H9 (cell line): ENCODE data around the gene SMNDC1. TPM values are rescaled to one million over a fixed set of nuclear protein-coding genes. Genes with fewer than 3 reads are reported as not detected.

Experiments used
- DNase-seq: peaks from one replicate; pipeline ENCODE4 v3.0.0-alpha.2; 2017
- H2AFZ ChIP-seq: one replicate; pipeline ENCODE4 v1.6.1; 2013; ENCODE audit warnings: mild to moderate bottlenecking, low read length, control low read depth, moderate library complexity
- H2AK5ac ChIP-seq: 2 replicates; pipeline ENCODE4 v1.6.1; 2013; ENCODE audit warnings: low read length, control low read depth, mixed read lengths; ENCODE audit not compliant: insufficient read length
- H2BK120ac ChIP-seq: one replicate; pipeline ENCODE4 v1.6.1; 2013; ENCODE audit warnings: low read depth, mild to moderate bottlenecking, low read length, control low read depth, inconsistent platforms; ENCODE audit not compliant: poor library complexity, severe bottlenecking
- H2BK12ac ChIP-seq: 2 replicates; pipeline ENCODE4 v1.6.1; 2013; ENCODE audit warnings: low read length, control low read depth, mixed read lengths, low read depth; ENCODE audit not compliant: insufficient read length
- H2BK15ac ChIP-seq: 2 replicates; pipeline ENCODE4 v1.6.1; 2013; ENCODE audit warnings: low read depth, low read length, control low read depth
- H2BK20ac ChIP-seq: one replicate; pipeline ENCODE4 v1.6.1; 2013; ENCODE audit warnings: low read depth, mild to moderate bottlenecking, low read length, control low read depth, inconsistent platforms; ENCODE audit not compliant: poor library complexity, severe bottlenecking
- H2BK5ac ChIP-seq: 2 replicates; pipeline ENCODE4 v1.6.1; 2013; ENCODE audit warnings: low read length, control low read depth, mixed read lengths; ENCODE audit not compliant: insufficient read length
- H3K14ac ChIP-seq: 2 replicates; pipeline ENCODE4 v1.6.1; 2013; ENCODE audit warnings: low read length, control low read depth; ENCODE audit not compliant: insufficient read depth
- H3K18ac ChIP-seq: 2 replicates; pipeline ENCODE4 v1.6.1; 2013; ENCODE audit warnings: low read depth, mild to moderate bottlenecking, mixed read lengths, low read length, control low read depth; ENCODE audit not compliant: insufficient read length
- H3K23ac ChIP-seq: 2 replicates; pipeline ENCODE4 v1.6.1; 2013; ENCODE audit warnings: low read length, control low read depth, mixed read lengths, low read depth; ENCODE audit not compliant: insufficient read length
- H3K23me2 ChIP-seq: 2 replicates; pipeline ENCODE4 v1.6.1; 2013; ENCODE audit warnings: low read depth, mild to moderate bottlenecking, mixed read lengths, low read length, control low read depth; ENCODE audit not compliant: insufficient read length, poor library complexity, severe bottlenecking
- H3K27ac ChIP-seq: 2 replicates; pipeline ENCODE4 v1.5.1; 2013; ENCODE audit warnings: low read length, control low read depth, mixed read lengths, low read depth; ENCODE audit not compliant: insufficient read length
- H3K27me3 ChIP-seq: 2 replicates; pipeline ENCODE4 v1.6.1; 2013; ENCODE audit warnings: low read length, control low read depth, inconsistent platforms; ENCODE audit not compliant: insufficient read depth
- H3K4ac ChIP-seq: 2 replicates; pipeline ENCODE4 v1.6.1; 2013; ENCODE audit warnings: low read depth, mild to moderate bottlenecking, control low read depth, inconsistent platforms, low read length, moderate library complexity
- H3K4me1 ChIP-seq: 2 replicates; pipeline ENCODE4 v1.6.1; 2013; ENCODE audit warnings: low read length, control low read depth, inconsistent platforms; ENCODE audit not compliant: insufficient read depth
- H3K4me2 ChIP-seq: 2 replicates; pipeline ENCODE4 v1.6.1; 2013; ENCODE audit warnings: low read length, control low read depth, mixed read lengths; ENCODE audit not compliant: insufficient read length, insufficient read depth
- H3K56ac ChIP-seq: 2 replicates; pipeline ENCODE4 v1.6.1; 2013; ENCODE audit warnings: low read depth, mild to moderate bottlenecking, mixed read lengths, low read length, control low read depth; ENCODE audit not compliant: insufficient read length
- H3K79me1 ChIP-seq: 2 replicates; pipeline ENCODE4 v1.6.1; 2013; ENCODE audit warnings: low read depth, mild to moderate bottlenecking, moderate library complexity, low read length, control low read depth, inconsistent platforms; ENCODE audit not compliant: insufficient read depth, poor library complexity, severe bottlenecking
- H3K79me2 ChIP-seq: 2 replicates; pipeline ENCODE4 v1.6.1; 2013; ENCODE audit warnings: low read length, control low read depth, inconsistent platforms; ENCODE audit not compliant: insufficient read depth
- H3K9ac ChIP-seq: 2 replicates; pipeline ENCODE4 v1.6.1; 2013; ENCODE audit warnings: low read length, control low read depth, mixed read lengths; ENCODE audit not compliant: insufficient read length; ENCODE audit errors: extremely low read depth
- H3K9me3 ChIP-seq: one replicate; pipeline ENCODE4 v1.6.1; 2013; ENCODE audit warnings: low read depth, low read length, inconsistent platforms; ENCODE audit not compliant: control insufficient read depth
- H3T11ph ChIP-seq: one replicate; pipeline ENCODE4 v1.6.1; 2013; ENCODE audit warnings: mild to moderate bottlenecking, low read length, control low read depth, inconsistent platforms
- H4K20me1 ChIP-seq: one replicate; pipeline ENCODE4 v1.6.1; 2013; ENCODE audit not compliant: control insufficient read depth, insufficient read length, insufficient read depth
- H4K5ac ChIP-seq: 2 replicates; pipeline ENCODE4 v1.6.1; 2013; ENCODE audit warnings: low read depth, mild to moderate bottlenecking, mixed read lengths, low read length, control low read depth; ENCODE audit not compliant: insufficient read length
- H4K8ac ChIP-seq: replicated peaks from 2 replicates; pipeline ENCODE4 v1.6.1; 2013; ENCODE audit warnings: low read length, control low read depth, mixed read lengths, low read depth; ENCODE audit not compliant: insufficient read length
- H4K91ac ChIP-seq: 2 replicates; pipeline ENCODE4 v1.6.1; 2013; ENCODE audit warnings: low read depth, mild to moderate bottlenecking, moderate library complexity, mixed read lengths, low read length, control low read depth; ENCODE audit not compliant: insufficient read length
- H3K27ac Mint-ChIP-seq, 3 experiments: 2 replicates in 2 of 3; 3 replicates in 1 of 3; pipeline ENCODE4 v1.8.0; 2020 to 2021; ENCODE audit warnings: mixed read lengths in 3 of 3, mild to moderate bottlenecking in 1 of 3, moderate library complexity in 1 of 3
- H3K27me3 Mint-ChIP-seq: 2 replicates; pipeline ENCODE4 v1.8.0; 2021; ENCODE audit warnings: low read depth, mild to moderate bottlenecking, moderate library complexity, mixed read lengths
- H3K36me3 Mint-ChIP-seq, 3 experiments: 2 replicates in 2 of 3; 3 replicates in 1 of 3; pipeline ENCODE4 v1.8.0; 2020 to 2021; ENCODE audit warnings: low read depth in 3 of 3, mixed read lengths in 3 of 3; ENCODE audit not compliant: insufficient read depth in 1 of 3
- H3K4me1 Mint-ChIP-seq, 2 experiments: 2 replicates each; pipeline ENCODE4 v1.8.0; 2020; ENCODE audit warnings: mixed read lengths in 2 of 2
- H3K4me3 Mint-ChIP-seq, 2 experiments: 2 replicates in 1 of 2; 3 replicates in 1 of 2; pipeline ENCODE4 v1.8.0; 2020 to 2021; ENCODE audit warnings: mild to moderate bottlenecking in 2 of 2, mixed read lengths in 2 of 2, moderate library complexity in 1 of 2
- H3K9me3 Mint-ChIP-seq, 2 experiments: 2 replicates in 1 of 2; 3 replicates in 1 of 2; pipeline ENCODE4 v1.8.0; 2020; ENCODE audit warnings: mild to moderate bottlenecking in 2 of 2, mixed read lengths in 2 of 2, moderate library complexity in 1 of 2
- WGBS: extraction: QIAGEN DNeasy Blood & Tissue Kit; methylation state at CpG from one replicate; pipeline ENCODE4 v1.1.7; 2013; ENCODE audit warnings: missing lambda C conversion rate, low lambda C conversion rate, mixed read lengths; ENCODE audit not compliant: insufficient read length; ENCODE audit errors: extremely low coverage; 5-methylcytosine and 5-hydroxymethylcytosine counted together
- total RNA-seq: library from RNA; stranded (reverse); gene quantifications from 2 replicates; pipeline ENCODE4 v1.2.1, GENCODE V29; 2021
- TF ChIP-seq, protein P1 (sequence below): fragments of 200-600 bp; sonication (generic); conservative IDR thresholded peaks from 3 replicates; pipeline ENCODE4 v1.8.0; 2021; ENCODE audit warnings: antibody characterized with exemption, mild to moderate bottlenecking

SMNDC1 gene
- total RNA-seq, 1 experiment from 2014 or later, result 55.7 TPM

DNA sequence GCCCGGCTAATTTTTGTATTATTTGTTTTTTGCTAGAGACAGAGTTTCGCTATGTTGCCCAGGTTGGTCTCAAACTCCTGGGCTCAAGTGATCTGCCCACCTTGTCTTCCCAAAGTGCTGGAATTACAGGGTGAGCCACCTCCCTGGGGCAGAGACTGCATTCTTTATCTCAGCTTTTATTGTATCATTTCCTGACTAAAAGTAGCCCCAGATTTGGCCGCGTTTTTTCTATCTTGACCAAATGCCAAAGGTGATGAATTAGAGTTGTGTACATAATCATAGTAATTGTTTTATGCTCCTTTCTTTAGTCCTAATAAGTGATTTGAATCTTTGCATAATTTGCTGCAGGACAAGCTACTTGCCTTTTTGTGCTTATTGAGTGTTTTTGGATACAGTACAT lies 3.1 kb upstream of the SMNDC1 start:
- Histone ChIP-seq H3K27ac (no peak overlapping the region), H4K5ac (no peak overlapping the region), H3K4me1 (no peaks in the 10 kb centered on the region; the same call in 1 of the 2 replicates), H3K79me1 (no peaks in the 10 kb centered on the region), H2BK20ac (no peak overlapping the region), H3T11ph (no peak overlapping the region), H2AK5ac (no peak overlapping the region), H3K18ac (no peak overlapping the region), H4K8ac (no peak overlapping the region), H2BK12ac (no peak overlapping the region), H2BK120ac (no peak overlapping the region), H4K20me1 (no peaks in the 10 kb centered on the region), H3K23ac (no peak overlapping the region), H3K4ac (no peak overlapping the region), H3K27me3 (no peaks in the 10 kb centered on the region), H3K9me3 (no peaks in the 10 kb centered on the region), H3K23me2 (no peaks in the 10 kb centered on the region), H4K91ac (no peak overlapping the region), H3K79me2 (peaks cover 10% of the 10 kb centered on the region), H3K9ac (no peak overlapping the region), H2BK5ac (no peak overlapping the region), H2BK15ac (no peak overlapping the region), H3K4me2 (no peak overlapping the region), H2AFZ (no peak overlapping the region), H3K14ac (no peak overlapping the region), H3K56ac (no peak overlapping the region)
- Mint-ChIP-seq H3K27ac (no peak overlapping the region), H3K4me1 (peaks cover 22 to 32% of the 10 kb centered on the region in 2 experiments), H3K4me3 (no peak overlapping the region), H3K27me3 (no peaks in the 10 kb centered on the region), H3K36me3 (peaks cover 6 to 15% (median 14%) of the 10 kb centered on the region in 3 experiments; a peak in 6 of 7 replicates), H3K9me3 (no peaks in the 10 kb centered on the region)
- WGBS, result no CpG with 5 or more reads among the region's 4 CpGs
- DNase-seq, result no peak
- TF ChIP-seq, protein P1, sequence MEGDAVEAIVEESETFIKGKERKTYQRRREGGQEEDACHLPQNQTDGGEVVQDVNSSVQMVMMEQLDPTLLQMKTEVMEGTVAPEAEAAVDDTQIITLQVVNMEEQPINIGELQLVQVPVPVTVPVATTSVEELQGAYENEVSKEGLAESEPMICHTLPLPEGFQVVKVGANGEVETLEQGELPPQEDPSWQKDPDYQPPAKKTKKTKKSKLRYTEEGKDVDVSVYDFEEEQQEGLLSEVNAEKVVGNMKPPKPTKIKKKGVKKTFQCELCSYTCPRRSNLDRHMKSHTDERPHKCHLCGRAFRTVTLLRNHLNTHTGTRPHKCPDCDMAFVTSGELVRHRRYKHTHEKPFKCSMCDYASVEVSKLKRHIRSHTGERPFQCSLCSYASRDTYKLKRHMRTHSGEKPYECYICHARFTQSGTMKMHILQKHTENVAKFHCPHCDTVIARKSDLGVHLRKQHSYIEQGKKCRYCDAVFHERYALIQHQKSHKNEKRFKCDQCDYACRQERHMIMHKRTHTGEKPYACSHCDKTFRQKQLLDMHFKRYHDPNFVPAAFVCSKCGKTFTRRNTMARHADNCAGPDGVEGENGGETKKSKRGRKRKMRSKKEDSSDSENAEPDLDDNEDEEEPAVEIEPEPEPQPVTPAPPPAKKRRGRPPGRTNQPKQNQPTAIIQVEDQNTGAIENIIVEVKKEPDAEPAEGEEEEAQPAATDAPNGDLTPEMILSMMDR, result no peak
